Caco-2 (cell line): Measurements from ENCODE around the gene GLMP. TPM values are rescaled to one million over a fixed set of nuclear protein-coding genes. Genes with fewer than 3 reads are reported as not detected.

Source experiments
- BruUV-seq: library from RNA; stranded (reverse); fragments of 400-500 nt; replicated peaks from 2 replicates; lab custom pipeline; 2021; lab: Mats Ljungman, UMichigan
- CTCF ChIA-PET: fragments of 300-600 bp; sonication (Branson Sonifier 250); formaldehyde crosslinking; loops from one replicate; lab custom pipeline; 2022; ENCODE audit warnings: antibody characterized with exemption; lab: Charles Lee
- POLR2A ChIA-PET: fragments of 300-600 bp; sonication (Branson Sonifier 250); formaldehyde crosslinking; loops from one replicate; lab custom pipeline; 2022; ENCODE audit warnings: antibody characterized with exemption; lab: Charles Lee
- DNase-seq, 2 experiments: peaks; one replicate each; pipeline versions ENCODE4 v3.0.0 to v3.0.0-alpha.2; 2020 to 2022
- H3K27me3 ChIP-seq: replicated peaks from 2 replicates; pipeline ENCODE4 v1.6.0; 2011; ENCODE audit warnings: low read length; ENCODE audit not compliant: control insufficient read depth, insufficient read depth
- H3K36me3 ChIP-seq: 2 replicates; pipeline ENCODE4 v1.5.1; 2011; ENCODE audit warnings: low read length; ENCODE audit not compliant: control insufficient read depth, insufficient read depth
- H3K4me1 ChIP-seq: fragments of 250-450 bp; sonication (Bioruptor Pico); 2 replicates; pipeline ENCODE4 v1.5.1; 2020; ENCODE audit warnings: mild to moderate bottlenecking
- H3K4me3 ChIP-seq: 2 replicates; pipeline ENCODE4 v1.5.1; 2011; ENCODE audit warnings: low read depth, mild to moderate bottlenecking, control low read depth, low read length
- H3K9me3 ChIP-seq: fragments of 250-450 bp; sonication (Bioruptor Pico); 2 replicates; pipeline ENCODE4 v1.5.1; 2020; ENCODE audit warnings: mild to moderate bottlenecking, moderate library complexity
- H3K27ac Mint-ChIP-seq: one replicate; pipeline ENCODE4 v1.8.0; 2022; ENCODE audit warnings: mixed read lengths; ENCODE audit not compliant: unreplicated experiment
- H3K27me3 Mint-ChIP-seq: one replicate; pipeline ENCODE4 v1.8.0; 2022; ENCODE audit warnings: mixed read lengths; ENCODE audit not compliant: insufficient read depth, unreplicated experiment
- H3K36me3 Mint-ChIP-seq: one replicate; pipeline ENCODE4 v1.8.0; 2022; ENCODE audit warnings: mild to moderate bottlenecking, mixed read lengths; ENCODE audit not compliant: insufficient read depth, unreplicated experiment
- H3K4me1 Mint-ChIP-seq: one replicate; pipeline ENCODE4 v1.8.0; 2022; ENCODE audit warnings: low read depth, mixed read lengths; ENCODE audit not compliant: unreplicated experiment
- H3K4me3 Mint-ChIP-seq: one replicate; pipeline ENCODE4 v1.8.0; 2022; ENCODE audit warnings: mild to moderate bottlenecking, moderate library complexity, mixed read lengths; ENCODE audit not compliant: unreplicated experiment
- H3K9me3 Mint-ChIP-seq: one replicate; pipeline ENCODE4 v1.8.0; 2022; ENCODE audit warnings: mixed read lengths; ENCODE audit not compliant: unreplicated experiment
- intact Hi-C: fragments of 100-400 bp; cut with micrococcal nuclease; formaldehyde crosslinking; loops from one replicate; pipeline ENCODE4 v1.10.0; 2022; ENCODE audit not compliant: unreplicated experiment
- total RNA-seq: library from RNA; stranded (reverse); gene quantifications from 2 replicates; pipeline ENCODE4 v1.2.3, GENCODE V29; 2022
- TF ChIP-seq, protein P1 (sequence below), 2 experiments: fragments of 200-600 bp in 1 of 2; IDR thresholded peaks; 1 replicate in 1 of 2; 2 replicates in 1 of 2; pipeline versions ENCODE4 v1.5.1 to v1.8.0; 2011 to 2022; ENCODE audit warnings: antibody characterized with exemption in 1 of 2, control low read depth in 1 of 2, inconsistent platforms in 1 of 2, low read depth in 1 of 2, low read length in 1 of 2, mild to moderate bottlenecking in 1 of 2, moderate library complexity in 1 of 2; ENCODE audit not compliant: insufficient read depth in 1 of 2, severe bottlenecking in 1 of 2, unreplicated experiment in 1 of 2

The GLMP gene
- total RNA-seq, 1 experiment from 2014 or later: 63.9 TPM

DNA sequence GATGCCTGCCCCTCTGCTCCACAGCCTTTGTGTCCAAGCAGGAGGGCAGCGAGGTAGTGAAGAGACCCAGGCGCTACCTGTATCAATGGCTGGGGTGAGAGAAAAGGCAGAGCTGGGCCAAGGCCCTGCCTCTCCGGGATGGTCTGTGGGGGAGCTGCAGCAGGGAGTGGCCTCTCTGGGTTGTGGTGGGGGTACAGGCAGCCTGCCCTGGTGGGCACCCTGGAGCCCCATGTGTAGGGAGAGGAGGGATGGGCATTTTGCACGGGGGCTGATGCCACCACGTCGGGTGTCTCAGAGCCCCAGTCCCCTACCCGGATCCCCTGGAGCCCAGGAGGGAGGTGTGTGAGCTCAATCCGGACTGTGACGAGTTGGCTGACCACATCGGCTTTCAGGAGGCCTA lies 52.7 kb downstream of the GLMP start:
- intact Hi-C loops: no loop called here
- peaks cover 71% of the 10 kb centered on the region for H3K36me3 Mint-ChIP-seq
- no TSS peak for BruUV-seq
- no peaks in the 10 kb centered on the region for H3K9me3 Mint-ChIP-seq
- peaks cover 4% of the 10 kb centered on the region for H3K4me1 Mint-ChIP-seq
- no peak for DNase-seq
- Histone ChIP-seq H3K36me3 (peaks cover 1% of the 10 kb centered on the region; the same call in 1 of the 2 replicates), H3K9me3 (no peaks in the 10 kb centered on the region), H3K4me3 (no peak overlapping the region), H3K27me3 (no peaks in the 10 kb centered on the region), H3K4me1 (no peaks in the 10 kb centered on the region)
- H3K27ac Mint-ChIP-seq: peak overlapping the region; percentile 20
- H3K4me3 Mint-ChIP-seq: no peak overlapping the region
- no peaks in the 10 kb centered on the region for H3K27me3 Mint-ChIP-seq
- POLR2A ChIA-PET: no interaction called here
- CTCF ChIA-PET: interaction anchor here (0.9 to 1.1 kb wide), 2 partner anchors 18 to 100 kb away, joined by 3 read pairs; no protein-coding TSS in a partner anchor
- TF ChIP-seq, protein P1, sequence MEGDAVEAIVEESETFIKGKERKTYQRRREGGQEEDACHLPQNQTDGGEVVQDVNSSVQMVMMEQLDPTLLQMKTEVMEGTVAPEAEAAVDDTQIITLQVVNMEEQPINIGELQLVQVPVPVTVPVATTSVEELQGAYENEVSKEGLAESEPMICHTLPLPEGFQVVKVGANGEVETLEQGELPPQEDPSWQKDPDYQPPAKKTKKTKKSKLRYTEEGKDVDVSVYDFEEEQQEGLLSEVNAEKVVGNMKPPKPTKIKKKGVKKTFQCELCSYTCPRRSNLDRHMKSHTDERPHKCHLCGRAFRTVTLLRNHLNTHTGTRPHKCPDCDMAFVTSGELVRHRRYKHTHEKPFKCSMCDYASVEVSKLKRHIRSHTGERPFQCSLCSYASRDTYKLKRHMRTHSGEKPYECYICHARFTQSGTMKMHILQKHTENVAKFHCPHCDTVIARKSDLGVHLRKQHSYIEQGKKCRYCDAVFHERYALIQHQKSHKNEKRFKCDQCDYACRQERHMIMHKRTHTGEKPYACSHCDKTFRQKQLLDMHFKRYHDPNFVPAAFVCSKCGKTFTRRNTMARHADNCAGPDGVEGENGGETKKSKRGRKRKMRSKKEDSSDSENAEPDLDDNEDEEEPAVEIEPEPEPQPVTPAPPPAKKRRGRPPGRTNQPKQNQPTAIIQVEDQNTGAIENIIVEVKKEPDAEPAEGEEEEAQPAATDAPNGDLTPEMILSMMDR (IDR thresholded peaks at IDR 0.05; ENCODE audit: insufficient read depth in 1 of 2, low read depth in 1 of 2, low read length in 1 of 2, severe bottlenecking in 1 of 2, unreplicated experiment in 1 of 2): no peak

Other genes with a start within 250 kb of the GLMP start
- gene UBQLN4, start 241.9 kb downstream of the GLMP start, total RNA-seq: 60.9 and 65.5 TPM in 2 replicates
- 49.4 and 49.5 TPM in 2 replicates for gene LAMTOR2, start 240.9 kb downstream of the GLMP start, total RNA-seq
- 138 and 141 TPM in 2 replicates for gene RAB25, start 234.5 kb downstream of the GLMP start, total RNA-seq
- gene MEX3A, start 213.2 kb downstream of the GLMP start, total RNA-seq: 8.9 and 12.2 TPM in 2 replicates
- 112 and 113 TPM in 2 replicates for gene LMNA, start 181.0 kb downstream of the GLMP start, total RNA-seq
- 0.52 and 1.3 TPM in 2 replicates for gene SEMA4A, start 142.1 kb downstream of the GLMP start, total RNA-seq
- 29.3 and 31.1 TPM in 2 replicates for gene SLC25A44, start 101.6 kb downstream of the GLMP start, total RNA-seq
- 90.2 and 95.7 TPM in 2 replicates for gene PMF1, start 82.7 kb downstream of the GLMP start, total RNA-seq
- gene BGLAP, start 53.5 kb downstream of the GLMP start, total RNA-seq: 1.3 and 2.0 TPM in 2 replicates
- 4.1 and 4.6 TPM in 2 replicates for gene PAQR6, start 47.6 kb downstream of the GLMP start, total RNA-seq
- 146 and 155 TPM in 2 replicates for gene SMG5, start 12.9 kb downstream of the GLMP start, total RNA-seq
- 9.5 and 10.7 TPM in 2 replicates for gene TMEM79, start 11.4 kb downstream of the GLMP start, total RNA-seq
- not detected in 2 replicates for gene VHLL, start 3.6 kb upstream of the GLMP start, total RNA-seq
- gene CCT3, start 42.6 kb upstream of the GLMP start, total RNA-seq: 340 and 380 TPM in 2 replicates
- gene TSACC, start 42.8 kb upstream of the GLMP start, total RNA-seq: 2.8 and 3.9 TPM in 2 replicates
- 4.6 and 6.5 TPM in 2 replicates for gene RHBG, start 73.5 kb upstream of the GLMP start, total RNA-seq
- 18.6 and 21.4 TPM in 2 replicates for gene MEF2D, start 205.1 kb upstream of the GLMP start, total RNA-seq